ENCODE results near the gene ALG8.
"Not testable (repeated sequence)": the region's sequence is repeated elsewhere in the genome, so short reads cannot be mapped to it uniquely, and the experiment has no call there.

Gene ALG8

DNA sequence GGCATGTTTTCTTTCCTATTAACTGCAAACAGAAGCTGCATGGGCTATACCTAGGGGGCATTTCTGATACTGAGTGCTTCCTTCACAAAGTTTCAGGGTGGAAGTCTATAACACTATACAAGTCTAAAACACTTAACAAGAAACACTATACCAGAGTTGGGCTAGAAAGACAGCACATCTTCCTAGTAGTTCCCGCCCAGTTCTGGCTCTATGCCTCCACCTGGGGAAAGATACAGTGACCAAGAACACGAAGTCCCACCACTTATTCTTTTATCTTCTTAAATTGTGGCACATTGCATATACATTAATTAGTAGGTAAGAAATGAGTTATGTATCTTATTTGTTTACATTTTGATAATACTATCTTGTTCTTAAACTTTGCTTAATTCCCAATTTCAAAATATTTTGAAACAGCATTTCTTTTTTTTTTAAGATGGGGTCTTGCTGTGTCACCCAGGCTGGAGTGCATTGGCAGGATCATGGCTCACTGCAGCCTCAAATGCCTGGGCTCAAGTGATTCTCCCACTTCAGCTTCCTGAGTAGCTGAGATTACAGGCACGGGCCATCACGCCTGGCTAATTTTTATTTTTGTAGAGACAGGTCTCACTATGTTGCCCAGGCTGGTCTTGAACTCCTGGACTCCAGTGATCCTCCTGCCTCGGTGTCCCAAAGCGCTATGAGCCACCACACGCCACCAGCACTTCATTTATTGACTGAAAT lies 41.6 kb downstream of the ALG8 start:
- CTCF ChIA-PET, result no interaction called here
- H3K27ac ChIP-seq, result no peak overlapping the region
- TF ChIP-seq, protein P1, sequence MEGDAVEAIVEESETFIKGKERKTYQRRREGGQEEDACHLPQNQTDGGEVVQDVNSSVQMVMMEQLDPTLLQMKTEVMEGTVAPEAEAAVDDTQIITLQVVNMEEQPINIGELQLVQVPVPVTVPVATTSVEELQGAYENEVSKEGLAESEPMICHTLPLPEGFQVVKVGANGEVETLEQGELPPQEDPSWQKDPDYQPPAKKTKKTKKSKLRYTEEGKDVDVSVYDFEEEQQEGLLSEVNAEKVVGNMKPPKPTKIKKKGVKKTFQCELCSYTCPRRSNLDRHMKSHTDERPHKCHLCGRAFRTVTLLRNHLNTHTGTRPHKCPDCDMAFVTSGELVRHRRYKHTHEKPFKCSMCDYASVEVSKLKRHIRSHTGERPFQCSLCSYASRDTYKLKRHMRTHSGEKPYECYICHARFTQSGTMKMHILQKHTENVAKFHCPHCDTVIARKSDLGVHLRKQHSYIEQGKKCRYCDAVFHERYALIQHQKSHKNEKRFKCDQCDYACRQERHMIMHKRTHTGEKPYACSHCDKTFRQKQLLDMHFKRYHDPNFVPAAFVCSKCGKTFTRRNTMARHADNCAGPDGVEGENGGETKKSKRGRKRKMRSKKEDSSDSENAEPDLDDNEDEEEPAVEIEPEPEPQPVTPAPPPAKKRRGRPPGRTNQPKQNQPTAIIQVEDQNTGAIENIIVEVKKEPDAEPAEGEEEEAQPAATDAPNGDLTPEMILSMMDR (conservative IDR thresholded peaks at IDR 0.05; ENCODE audit: low read depth), result no peak
- POLR2A ChIA-PET (ENCODE audit: low non-redundant PET), result no interaction called here
- DNase-seq (ENCODE audit: low spot score), result no peak

DNA sequence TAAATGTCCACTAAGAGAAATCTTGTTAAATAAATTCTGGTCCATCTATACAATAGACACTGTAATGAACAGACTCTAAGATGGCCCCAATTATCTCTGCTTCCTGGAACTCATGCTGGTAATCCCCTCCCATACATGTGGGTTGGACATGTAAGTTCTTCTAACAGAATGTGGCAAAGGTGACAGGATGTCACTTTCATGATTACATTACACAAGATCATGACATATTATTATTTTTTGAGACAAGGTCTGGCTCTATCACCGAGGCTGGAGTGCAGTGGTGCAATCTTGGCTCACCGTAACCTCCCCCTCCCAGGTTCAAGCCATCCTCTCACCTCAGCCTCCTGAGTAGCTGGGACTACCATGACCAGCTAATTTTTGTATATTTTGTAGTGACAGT lies 45.2 kb downstream of the ALG8 start:
- no peak for DNase-seq (ENCODE audit: low spot score)
- ChIA-PET POLR2A (ENCODE audit: low non-redundant PET) (no interaction called here), CTCF (no interaction called here)

DNA sequence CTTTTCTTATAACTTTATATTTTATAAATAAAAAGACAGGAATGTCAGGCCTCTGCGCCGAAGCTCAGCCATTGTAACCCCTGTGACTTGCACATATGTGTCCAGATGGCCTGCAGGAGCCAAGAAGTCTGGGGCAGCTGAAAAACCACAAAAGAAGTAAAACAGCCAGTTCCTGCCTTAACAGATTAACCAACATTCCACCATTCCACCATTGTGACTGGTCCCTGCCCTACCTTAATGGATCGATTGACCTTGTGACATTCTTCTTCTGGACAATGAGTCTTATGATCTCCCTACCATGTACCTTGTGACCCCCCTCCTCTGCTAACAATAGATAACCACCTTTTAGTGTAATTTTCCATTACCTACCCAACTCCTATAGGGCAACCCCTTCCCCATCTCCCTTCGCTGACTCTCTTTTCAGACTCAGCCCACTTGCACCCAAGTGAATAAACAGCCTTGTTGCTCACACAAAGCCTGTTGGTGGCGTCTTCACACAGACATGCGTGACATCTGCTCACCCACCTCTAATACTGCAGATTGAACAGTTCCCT lies 52.8 kb downstream of the ALG8 start:
- CTCF ChIA-PET, result interaction anchor here (0.6 kb wide), 1 partner anchor 55 kb away, joined by 4 read pairs; no protein-coding TSS in a partner anchor
- H3K27ac ChIP-seq; DNase-seq (ENCODE audit: low spot score); POLR2A ChIA-PET (ENCODE audit: low non-redundant PET): not testable (repeated sequence)

More for the DNA sequence above, 45.2 kb downstream of the ALG8 start:
- H3K27ac ChIP-seq, result no peak overlapping the region
- TF ChIP-seq, protein P1 (conservative IDR thresholded peaks at IDR 0.05; ENCODE audit: low read depth), result no peak

DNA sequence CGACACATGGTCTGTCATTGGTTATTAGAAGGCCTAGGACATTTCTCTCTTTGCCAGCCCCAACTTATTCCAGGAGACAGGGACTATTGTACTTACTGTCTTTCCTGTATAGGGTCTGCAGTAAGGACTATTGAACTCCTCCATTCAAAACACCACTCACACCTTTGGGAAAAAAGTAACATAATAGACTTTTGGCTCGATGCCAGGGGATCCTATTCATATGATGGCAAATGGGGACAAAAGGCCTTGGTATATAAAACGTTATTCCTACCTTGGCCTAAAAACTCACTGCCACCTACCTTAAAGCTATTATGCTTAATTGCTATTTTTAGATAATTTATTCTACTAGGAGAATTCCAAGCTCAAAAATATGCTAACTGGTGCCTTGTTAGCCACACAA lies 53.5 kb downstream of the ALG8 start:
- ChIA-PET POLR2A (ENCODE audit: low non-redundant PET) (no interaction called here), CTCF (interaction anchor here (0.6 kb wide), 1 partner anchor 55 kb away, joined by 4 read pairs; no protein-coding TSS in a partner anchor)
- no peak overlapping the region for H3K27ac ChIP-seq
- TF ChIP-seq, protein P1 (conservative IDR thresholded peaks at IDR 0.05; ENCODE audit: low read depth), result no peak
- DNase-seq (ENCODE audit: low spot score), result no peak

DNA sequence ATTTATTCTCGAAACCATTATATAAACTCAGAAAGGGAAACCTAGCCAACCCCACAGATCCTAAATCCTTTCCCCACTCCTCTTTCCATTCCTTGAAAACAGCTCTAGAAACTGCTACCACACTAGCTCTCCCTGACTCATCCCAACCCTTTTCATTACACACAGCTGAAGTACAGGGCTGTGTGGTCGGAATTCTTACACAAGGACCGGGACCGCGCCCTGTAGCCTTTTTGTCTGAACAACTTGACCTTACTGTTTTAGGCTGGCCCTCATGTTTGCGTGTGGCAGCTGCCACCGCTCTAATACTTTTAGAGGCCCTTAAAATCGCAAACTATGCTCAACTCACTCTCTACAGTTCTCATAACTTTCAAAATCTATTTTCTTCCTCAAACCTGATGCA lies 54.9 kb downstream of the ALG8 start:
- CTCF ChIA-PET; DNase-seq (ENCODE audit: low spot score); H3K27ac ChIP-seq; POLR2A ChIA-PET (ENCODE audit: low non-redundant PET): not testable (repeated sequence)

DNA sequence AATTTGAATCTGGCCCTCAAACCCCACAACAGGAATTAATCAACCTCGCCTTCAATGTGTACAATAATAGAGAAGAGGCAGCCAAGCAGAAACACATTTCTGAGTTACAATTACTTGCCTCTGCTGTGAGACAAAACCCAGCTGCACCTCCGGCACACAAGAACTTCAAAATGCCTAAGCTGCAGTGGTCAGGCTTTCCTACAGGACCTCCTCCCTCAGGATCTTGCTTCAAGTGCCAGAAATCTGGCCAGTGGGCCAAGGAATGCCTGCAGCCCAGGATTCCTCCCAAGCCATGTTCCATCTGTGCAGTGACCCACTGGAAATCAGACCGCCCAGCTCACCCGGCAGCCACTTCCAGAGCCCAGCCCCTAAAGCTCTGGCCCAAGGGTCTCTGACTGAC lies 56.4 kb downstream of the ALG8 start:
- TF ChIP-seq, protein P1 (conservative IDR thresholded peaks at IDR 0.05; ENCODE audit: low read depth), result no peak
- H3K27ac ChIP-seq, result no peak overlapping the region
- CTCF ChIA-PET, result no interaction called here
- POLR2A ChIA-PET (ENCODE audit: low non-redundant PET), result no interaction called here
- no peak for DNase-seq (ENCODE audit: low spot score)

DNA sequence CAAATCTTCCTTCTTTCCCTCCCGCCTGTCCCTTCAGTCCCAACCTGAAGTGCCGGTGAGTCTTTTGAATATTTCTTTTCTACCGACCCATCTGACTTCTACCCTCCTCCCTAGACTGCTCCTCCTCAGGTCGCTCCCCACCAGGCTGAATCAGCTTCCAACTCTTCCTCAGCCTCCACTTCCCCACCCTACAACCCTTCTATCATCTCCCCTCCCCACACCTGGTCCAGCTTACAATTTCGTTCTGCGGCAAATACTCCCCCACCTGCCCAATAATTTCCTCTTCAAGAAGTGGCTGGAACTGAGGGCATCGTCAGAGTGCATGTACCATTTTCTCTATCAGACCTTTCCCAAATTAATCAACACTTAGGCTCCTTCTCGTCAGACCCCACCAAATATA lies 57.3 kb downstream of the ALG8 start:
- CTCF ChIA-PET, result no interaction called here
- POLR2A ChIA-PET (ENCODE audit: low non-redundant PET), result no interaction called here
- no peak for DNase-seq (ENCODE audit: low spot score)
- TF ChIP-seq, protein P1 (conservative IDR thresholded peaks at IDR 0.05; ENCODE audit: low read depth), result no peak
- H3K27ac ChIP-seq, result no peak overlapping the region

All from RWPE1 (cell line).